AG04449 (cell line): Measurements from ENCODE around the gene PRPF19.

Experiments
- CTCF ChIA-PET: fragments of 350-600 bp; formaldehyde crosslinking; extraction: SDS; loops from one replicate; lab custom pipeline; 2021; ENCODE audit warnings: antibody characterized with exemption; lab: Yijun Ruan, JAX
- POLR2A ChIA-PET: fragments of 400-600, 350-600 bp; formaldehyde crosslinking; extraction: SDS; loops from one replicate; lab custom pipeline; 2020; ENCODE audit warnings: antibody characterized with exemption, inconsistent platforms; lab: Yijun Ruan, JAX
- DNase-seq: peaks from one replicate; pipeline ENCODE4 v3.0.0-alpha.2; 2010; ENCODE audit warnings: low read depth, low spot score
- H3K4me3 ChIP-seq: 2 replicates; pipeline ENCODE4 v1.5.1; 2011; ENCODE audit warnings: low read depth, mild to moderate bottlenecking, control low read depth, low read length
- CTCF ChIP-seq: IDR thresholded peaks from one replicate; pipeline ENCODE4 v1.5.1; 2011; ENCODE audit warnings: mild to moderate bottlenecking, moderate library complexity, low read length, control low read depth, inconsistent platforms; ENCODE audit not compliant: insufficient read depth; ENCODE audit errors: missing control alignments

PRPF19 gene

GRCh38 chr11:60951904-60952741, 45.7 kb upstream of the PRPF19 start, which contains the start of gene SLC15A3:
Gene SLC15A3, minus strand, starts transcription at chr11:60952176. Its CDS starts 625 bp downstream, at chr11:60951551.
- no peak for DNase-seq
- TF ChIP-seq CTCF: no peak
- peak within 1 kb of the TSS; percentile 48 for H3K4me3 ChIP-seq
- ChIA-PET POLR2A (no interaction called here), CTCF (no interaction called here)

- no peak for TF ChIP-seq CTCF
- DNase-seq: no peak
- ChIA-PET POLR2A (no interaction called here), CTCF (no interaction called here)
- H3K4me3 ChIP-seq: peak overlapping the region; percentile 48
Measured at GRCh38 chr11:60951606-60951903, 45.2 kb upstream of the PRPF19 start.

GRCh38 chr11:60950933-60951605, 44.7 kb upstream of the PRPF19 start:
- DNase-seq: no peak
- no peak for TF ChIP-seq CTCF
- ChIA-PET CTCF (interaction anchor here (2.9 kb wide), 1 partner anchor 18 kb away, joined by 11 read pairs; no protein-coding TSS in a partner anchor), POLR2A (no interaction called here)
- H3K4me3 ChIP-seq: peak overlapping the region; percentile 48; the same call in 1 of the 2 replicates

GRCh38 chr11:60950024-60950423, 43.6 kb upstream of the PRPF19 start:
- ChIA-PET CTCF (interaction anchor here (1.3 to 2.9 kb wide), 2 partner anchors 19 to 51 kb away, joined by 3 to 11 read pairs; no protein-coding TSS in a partner anchor), POLR2A (no interaction called here)
- no peak for DNase-seq
- no peak for TF ChIP-seq CTCF
- H3K4me3 ChIP-seq: no peak overlapping the region

DNA sequence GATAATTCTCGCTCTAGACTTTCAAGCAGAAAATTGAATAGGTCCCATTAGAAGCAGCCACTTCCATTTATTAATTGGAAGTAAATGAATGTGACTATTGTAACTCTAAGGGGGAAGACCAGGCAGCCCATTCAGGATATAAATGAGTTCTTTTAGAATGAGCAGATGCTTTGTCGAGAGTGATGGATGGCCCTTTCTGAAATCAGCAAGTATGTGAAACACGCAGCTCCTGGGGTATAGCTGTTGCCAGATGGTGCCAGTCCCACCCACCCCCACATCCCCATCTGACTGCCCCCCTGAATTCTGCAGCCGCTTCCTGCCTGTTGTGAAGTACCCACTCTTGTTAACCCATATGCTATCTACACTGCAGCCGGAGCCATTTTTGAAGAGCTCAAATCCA, 41.9 kb upstream of the PRPF19 start:
- ChIA-PET CTCF (interaction anchor here (1.2 to 2.9 kb wide), 2 partner anchors 21 to 172 kb away, joined by 3 to 11 read pairs; no protein-coding TSS in a partner anchor), POLR2A (no interaction called here)
- DNase-seq: no peak
- TF ChIP-seq CTCF: no peak
- H3K4me3 ChIP-seq: no peak overlapping the region

DNA sequence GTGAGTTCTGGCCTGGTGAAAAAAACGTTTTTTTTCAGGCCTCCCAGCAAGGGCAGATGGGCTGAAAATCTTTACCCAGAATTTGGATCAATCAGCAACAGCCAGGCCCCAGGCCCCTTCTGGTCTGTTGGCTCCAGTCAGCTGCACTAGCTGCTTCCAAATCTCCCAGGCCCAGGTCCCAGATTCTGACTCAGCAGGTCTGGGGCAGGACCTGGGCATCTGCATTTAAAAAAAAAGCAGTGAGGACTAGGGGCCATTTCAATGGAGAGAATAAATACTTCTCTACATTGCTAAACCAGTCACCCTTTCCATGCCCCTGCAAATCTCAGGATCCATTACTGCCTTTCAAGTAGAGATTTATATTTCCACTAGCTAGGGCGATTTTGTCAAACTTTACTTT, 41.3 kb upstream of the PRPF19 start:
- no peak for TF ChIP-seq CTCF
- CTCF ChIA-PET: interaction anchor here (0.5 kb wide), 1 partner anchor 304 kb away, joined by 3 read pairs; no protein-coding TSS in a partner anchor
- DNase-seq: no peak

More for the DNA sequence above, 41.3 kb upstream of the PRPF19 start:
- POLR2A ChIA-PET: no interaction called here
- H3K4me3 ChIP-seq: no peak overlapping the region
